GM23248 (cell line): ENCODE measurements around the gene NDNF.

Experiments
- EZH2 ChIP-seq: fragments of 200-600 bp; sonication (generic); IDR thresholded peaks from 2 replicates; pipeline ENCODE4 v1.6.1; 2018; ENCODE audit warnings: antibody characterized with exemption, mild to moderate bottlenecking; ENCODE audit not compliant: insufficient read depth, poor library complexity, severe bottlenecking
- EZH2phosphoT487 ChIP-seq: fragments of 200-600 bp; sonication (generic); IDR thresholded peaks from 2 replicates; pipeline ENCODE4 v1.6.1; 2018; ENCODE audit warnings: antibody characterized with exemption, moderate library complexity, mild to moderate bottlenecking, low read depth; ENCODE audit not compliant: insufficient read depth

- TF ChIP-seq EZH2, result no peak
- TF ChIP-seq EZH2phosphoT487, result no peak
Measured at GRCh38 chr4:121011780-121012340, 60.5 kb downstream of the NDNF start.
